Chondrocyte (in vitro differentiated cells): ENCODE data around the gene EYA4. TPM values are rescaled to one million over a fixed set of nuclear protein-coding genes. Genes with fewer than 3 reads are reported as not detected.

Experiments used
- DNase-seq: peaks from one replicate; pipeline ENCODE4 v3.0.0; 2021; ENCODE audit warnings: mixed read lengths, low spot score
- H3K27ac Mint-ChIP-seq: one replicate; pipeline ENCODE4 v1.8.0; 2021; ENCODE audit warnings: mild to moderate bottlenecking, moderate library complexity, mixed read lengths; ENCODE audit not compliant: unreplicated experiment
- H3K27me3 Mint-ChIP-seq: 2 replicates; pipeline ENCODE4 v1.8.0; 2021; ENCODE audit warnings: low read depth, mixed read lengths
- H3K36me3 Mint-ChIP-seq: 2 replicates; pipeline ENCODE4 v1.8.0; 2021; ENCODE audit warnings: low read depth, mixed read lengths
- H3K4me1 Mint-ChIP-seq: 2 replicates; pipeline ENCODE4 v1.8.0; 2021; ENCODE audit warnings: low read depth, mild to moderate bottlenecking, mixed read lengths
- H3K4me3 Mint-ChIP-seq: one replicate; pipeline ENCODE4 v1.8.0; 2021; ENCODE audit warnings: mild to moderate bottlenecking, moderate library complexity, mixed read lengths; ENCODE audit not compliant: unreplicated experiment
- H3K9me3 Mint-ChIP-seq: 2 replicates; pipeline ENCODE4 v1.8.0; 2021; ENCODE audit warnings: low read depth, mixed read lengths
- total RNA-seq: library from RNA; stranded (reverse); gene quantifications from 3 replicates; pipeline ENCODE4 v1.2.1, GENCODE V29; 2021
- TF ChIP-seq, protein P1 (sequence below): fragments of 200-600 bp; sonication (generic); IDR thresholded peaks from 2 replicates; pipeline ENCODE4 v1.5.0; 2021; ENCODE audit warnings: antibody characterized with exemption, mild to moderate bottlenecking, moderate library complexity

EYA4 gene
- total RNA-seq, 1 donor from 2014 or later, result 7.9 TPM

DNA sequence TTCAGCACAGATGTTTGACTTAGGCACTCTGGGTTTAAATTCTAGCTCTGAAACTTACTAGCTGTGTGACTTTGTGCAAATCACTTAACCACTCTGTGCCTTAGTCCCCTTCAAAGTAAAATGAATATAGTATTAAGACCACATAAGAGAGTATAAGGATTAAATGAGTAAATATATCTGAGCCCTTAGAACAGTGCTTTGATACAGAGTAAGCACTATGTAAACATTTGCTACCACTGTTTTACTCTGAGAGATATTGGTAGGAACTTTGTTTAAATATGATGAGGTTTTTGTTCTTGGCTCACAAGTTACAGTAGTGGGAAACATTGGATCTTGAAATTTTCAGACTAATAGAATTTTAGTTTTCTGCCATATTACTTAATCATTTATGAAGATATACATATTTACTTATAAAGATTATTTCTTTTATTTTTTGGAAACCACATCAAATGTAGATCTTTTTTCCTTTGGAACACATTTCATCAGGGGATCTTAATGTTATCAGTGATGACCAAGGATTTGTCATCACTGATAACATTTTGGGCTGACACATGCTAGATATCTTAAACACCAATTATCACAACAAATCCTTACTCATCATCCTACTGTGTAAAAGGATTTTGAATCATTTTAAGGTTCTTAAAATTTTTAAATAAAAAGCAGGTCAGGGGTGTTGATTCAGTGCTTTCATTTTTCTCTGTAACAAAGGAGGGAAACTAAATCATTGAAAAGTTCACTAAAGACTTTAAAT lies 226.2 kb downstream of the EYA4 start:
- Mint-ChIP-seq H3K27me3 (no peaks in the 10 kb centered on the region), H3K36me3 (peaks cover 9% of the 10 kb centered on the region), H3K4me3 (no peak overlapping the region), H3K27ac (no peak overlapping the region), H3K9me3 (peaks cover 8% of the 10 kb centered on the region), H3K4me1 (peaks cover 18% of the 10 kb centered on the region)
- DNase-seq, result no peak
- TF ChIP-seq, protein P1, sequence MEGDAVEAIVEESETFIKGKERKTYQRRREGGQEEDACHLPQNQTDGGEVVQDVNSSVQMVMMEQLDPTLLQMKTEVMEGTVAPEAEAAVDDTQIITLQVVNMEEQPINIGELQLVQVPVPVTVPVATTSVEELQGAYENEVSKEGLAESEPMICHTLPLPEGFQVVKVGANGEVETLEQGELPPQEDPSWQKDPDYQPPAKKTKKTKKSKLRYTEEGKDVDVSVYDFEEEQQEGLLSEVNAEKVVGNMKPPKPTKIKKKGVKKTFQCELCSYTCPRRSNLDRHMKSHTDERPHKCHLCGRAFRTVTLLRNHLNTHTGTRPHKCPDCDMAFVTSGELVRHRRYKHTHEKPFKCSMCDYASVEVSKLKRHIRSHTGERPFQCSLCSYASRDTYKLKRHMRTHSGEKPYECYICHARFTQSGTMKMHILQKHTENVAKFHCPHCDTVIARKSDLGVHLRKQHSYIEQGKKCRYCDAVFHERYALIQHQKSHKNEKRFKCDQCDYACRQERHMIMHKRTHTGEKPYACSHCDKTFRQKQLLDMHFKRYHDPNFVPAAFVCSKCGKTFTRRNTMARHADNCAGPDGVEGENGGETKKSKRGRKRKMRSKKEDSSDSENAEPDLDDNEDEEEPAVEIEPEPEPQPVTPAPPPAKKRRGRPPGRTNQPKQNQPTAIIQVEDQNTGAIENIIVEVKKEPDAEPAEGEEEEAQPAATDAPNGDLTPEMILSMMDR, result no peak

GRCh38 chr6:133467982-133468380 lies 226.8 kb downstream of the EYA4 start:
- Mint-ChIP-seq H3K36me3 (peaks cover 9% of the 10 kb centered on the region), H3K27ac (no peak overlapping the region), H3K4me1 (peaks cover 18% of the 10 kb centered on the region), H3K9me3 (peaks cover 9% of the 10 kb centered on the region), H3K4me3 (no peak overlapping the region), H3K27me3 (no peaks in the 10 kb centered on the region)
- no peak for DNase-seq
- TF ChIP-seq, protein P1, result no peak

GRCh38 chr6:133468591-133468990 lies 227.4 kb downstream of the EYA4 start:
- no peak for DNase-seq
- TF ChIP-seq, protein P1, result no peak
- Mint-ChIP-seq H3K9me3 (peaks cover 11% of the 10 kb centered on the region), H3K4me1 (peaks cover 18% of the 10 kb centered on the region), H3K27me3 (no peaks in the 10 kb centered on the region), H3K36me3 (peaks cover 9% of the 10 kb centered on the region), H3K27ac (no peak overlapping the region), H3K4me3 (no peak overlapping the region)

GRCh38 chr6:133474516-133474915 lies 233.4 kb downstream of the EYA4 start:
- TF ChIP-seq, protein P1, result no peak
- Mint-ChIP-seq H3K27me3 (no peaks in the 10 kb centered on the region), H3K4me3 (no peak overlapping the region)

GRCh38 chr6:133478673-133479072 lies 237.5 kb downstream of the EYA4 start:
- no peak overlapping the region for H3K4me3 Mint-ChIP-seq
- H3K9me3 Mint-ChIP-seq, result no peaks in the 10 kb centered on the region
- H3K27ac Mint-ChIP-seq, result no peak overlapping the region
- TF ChIP-seq, protein P1, result no peak
- peaks cover 10% of the 10 kb centered on the region for H3K4me1 Mint-ChIP-seq
- peaks cover 5% of the 10 kb centered on the region for H3K36me3 Mint-ChIP-seq
- H3K27me3 Mint-ChIP-seq, result no peaks in the 10 kb centered on the region
- DNase-seq, result no peak

More at GRCh38 chr6:133474516-133474915, 233.4 kb downstream of the EYA4 start:
- no peak for DNase-seq
- no peak overlapping the region for H3K27ac Mint-ChIP-seq
- H3K4me1 Mint-ChIP-seq, result peaks cover 10% of the 10 kb centered on the region
- H3K9me3 Mint-ChIP-seq, result peaks cover 5% of the 10 kb centered on the region
- peaks cover 2% of the 10 kb centered on the region for H3K36me3 Mint-ChIP-seq
